IPS-18a (cell line): ENCODE results near the gene HTT.

ENCODE experiments used
- H3K27ac ChIP-seq: one replicate; pipeline ENCODE4 v1.5.1; 2013; ENCODE audit warnings: low read length
- H3K27me3 ChIP-seq: one replicate; pipeline ENCODE4 v1.6.1; 2013; ENCODE audit warnings: mild to moderate bottlenecking, low read length; ENCODE audit not compliant: control insufficient read depth, insufficient read depth
- H3K36me3 ChIP-seq: one replicate; pipeline ENCODE4 v1.6.1; 2013; ENCODE audit warnings: low read depth, low read length; ENCODE audit not compliant: control insufficient read depth
- H3K4me1 ChIP-seq: one replicate; pipeline ENCODE4 v1.6.1; 2013; ENCODE audit warnings: low read depth, low read length; ENCODE audit not compliant: control insufficient read depth
- H3K4me3 ChIP-seq: one replicate; pipeline ENCODE4 v1.5.1; 2013; ENCODE audit warnings: low read length
- H3K9ac ChIP-seq: one replicate; pipeline ENCODE4 v1.6.1; 2013; ENCODE audit warnings: mild to moderate bottlenecking, low read length, moderate library complexity
- H3K9me3 ChIP-seq: one replicate; pipeline ENCODE4 v1.6.1; 2013; ENCODE audit warnings: low read depth, low read length; ENCODE audit not compliant: control insufficient read depth

The HTT gene

DNA sequence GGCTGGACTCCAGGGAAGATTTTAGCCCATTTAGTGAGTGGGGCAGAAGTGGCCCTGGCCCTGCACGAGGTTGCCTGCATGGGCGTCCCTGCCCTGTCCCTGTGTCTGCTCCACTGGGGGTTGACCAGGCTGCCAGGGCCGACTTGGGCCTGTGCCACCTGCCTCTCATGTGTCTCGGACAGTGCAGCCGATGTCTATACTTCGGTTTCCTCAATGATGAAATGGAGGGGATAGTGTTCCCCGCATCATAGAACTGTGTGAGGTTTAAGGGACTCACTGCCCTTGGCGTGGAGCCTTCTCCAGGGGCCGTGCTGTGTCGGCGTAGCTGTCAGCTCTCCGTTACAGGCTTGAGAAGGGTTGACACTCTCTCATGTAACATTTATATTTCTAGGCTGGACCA, 147.5 kb downstream of the HTT start:
- H3K27ac ChIP-seq, result no peak overlapping the region
- H3K27me3 ChIP-seq, result no peaks in the 10 kb centered on the region
- H3K4me1 ChIP-seq, result no peaks in the 10 kb centered on the region
- no peak overlapping the region for H3K4me3 ChIP-seq
- H3K9me3 ChIP-seq, result no peaks in the 10 kb centered on the region
- H3K9ac ChIP-seq, result no peak overlapping the region
- peaks cover 75% of the 10 kb centered on the region for H3K36me3 ChIP-seq

DNA sequence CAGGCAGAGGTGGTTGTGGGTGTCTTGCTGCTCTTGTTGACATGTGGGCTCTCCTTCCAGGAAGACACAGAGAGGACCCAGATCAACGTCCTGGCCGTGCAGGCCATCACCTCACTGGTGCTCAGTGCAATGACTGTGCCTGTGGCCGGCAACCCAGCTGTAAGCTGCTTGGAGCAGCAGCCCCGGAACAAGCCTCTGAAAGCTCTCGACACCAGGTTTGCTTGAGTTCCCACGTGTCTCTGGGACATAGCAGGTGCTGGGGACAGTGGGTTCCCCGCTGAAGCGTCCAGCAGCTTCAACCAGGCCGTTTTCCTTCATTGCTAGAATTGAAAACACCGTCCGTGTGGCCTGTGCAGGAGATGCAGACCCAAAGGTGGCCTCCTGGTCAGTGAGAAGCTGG, 148.9 kb downstream of the HTT start:
- Histone ChIP-seq H3K9me3 (no peaks in the 10 kb centered on the region), H3K27ac (no peak overlapping the region), H3K27me3 (no peaks in the 10 kb centered on the region), H3K4me1 (no peaks in the 10 kb centered on the region), H3K36me3 (peaks cover 71% of the 10 kb centered on the region), H3K9ac (no peak overlapping the region), H3K4me3 (no peak overlapping the region)

DNA sequence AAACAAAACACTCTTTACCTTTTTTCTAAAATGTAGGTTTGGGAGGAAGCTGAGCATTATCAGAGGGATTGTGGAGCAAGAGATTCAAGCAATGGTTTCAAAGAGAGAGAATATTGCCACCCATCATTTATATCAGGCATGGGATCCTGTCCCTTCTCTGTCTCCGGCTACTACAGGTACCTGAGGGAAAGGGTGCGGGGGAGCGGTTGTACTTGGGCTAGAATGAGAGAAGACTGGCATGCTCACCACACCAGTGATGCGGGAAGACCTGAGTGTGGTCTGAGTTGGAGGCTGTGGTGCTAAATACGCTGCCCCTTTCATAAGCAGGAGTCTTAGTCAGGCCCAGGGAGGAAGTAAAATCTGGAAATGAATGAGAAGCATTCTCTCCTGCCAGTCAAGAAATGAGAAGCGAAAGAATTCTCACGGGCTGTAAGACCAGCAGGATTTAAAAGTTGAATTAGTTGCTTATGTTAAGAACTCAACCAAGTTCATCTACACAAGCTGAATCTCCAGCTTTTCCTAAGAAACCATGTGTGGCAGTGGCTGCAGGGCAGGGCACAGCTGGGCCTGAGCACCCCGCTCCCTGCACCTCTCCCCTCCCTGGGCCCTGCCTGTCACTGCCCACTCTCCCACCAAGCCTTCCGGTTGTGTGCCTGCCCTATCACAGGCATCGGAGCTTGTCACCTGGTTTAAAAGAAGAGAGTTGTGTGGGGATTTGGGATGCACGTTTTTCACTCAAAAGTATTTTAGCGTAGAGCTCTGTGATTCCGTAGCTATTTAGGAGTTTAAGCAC, 149.7 kb downstream of the HTT start:
- no peaks in the 10 kb centered on the region for H3K4me1 ChIP-seq
- H3K36me3 ChIP-seq, result peaks cover 72% of the 10 kb centered on the region
- no peaks in the 10 kb centered on the region for H3K9me3 ChIP-seq
- H3K9ac ChIP-seq, result no peak overlapping the region
- no peak overlapping the region for H3K27ac ChIP-seq
- no peak overlapping the region for H3K4me3 ChIP-seq
- no peaks in the 10 kb centered on the region for H3K27me3 ChIP-seq

DNA sequence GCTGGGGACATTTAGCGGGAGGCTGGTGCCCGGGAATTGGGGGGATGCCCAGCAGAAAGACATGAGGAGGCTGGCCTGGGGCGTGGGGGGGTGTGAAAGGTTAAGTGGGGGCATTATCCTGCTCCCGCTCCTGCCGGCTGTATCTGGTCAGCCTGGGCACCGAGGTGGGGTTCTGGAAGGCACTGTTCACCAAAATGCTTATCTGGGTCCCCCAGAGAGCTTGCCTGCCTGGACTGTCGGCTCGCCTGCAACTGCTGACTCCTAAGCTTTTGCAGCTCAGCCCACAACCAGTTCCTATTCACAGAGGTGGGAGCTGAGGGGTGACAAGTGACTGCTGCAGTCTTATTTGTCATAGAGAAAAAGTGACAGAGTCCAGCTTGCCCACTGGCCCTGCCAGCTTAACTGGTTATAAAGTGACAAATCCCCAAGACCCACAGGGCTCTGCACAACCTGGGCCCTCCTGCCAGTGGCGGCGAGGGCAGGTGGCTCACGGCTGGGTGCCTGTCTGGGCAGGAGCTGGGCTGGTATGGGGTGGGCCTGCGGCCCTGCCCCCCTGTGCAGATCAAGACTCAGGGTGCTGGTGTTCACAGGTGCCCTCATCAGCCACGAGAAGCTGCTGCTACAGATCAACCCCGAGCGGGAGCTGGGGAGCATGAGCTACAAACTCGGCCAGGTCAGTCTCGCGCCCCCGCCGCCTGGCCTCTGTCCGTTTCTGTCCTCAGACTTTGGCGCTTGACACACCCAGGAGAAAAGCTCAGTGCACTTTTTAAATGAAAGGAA, 150.8 kb downstream of the HTT start:
- Histone ChIP-seq H3K36me3 (peaks cover 73% of the 10 kb centered on the region), H3K9me3 (no peaks in the 10 kb centered on the region), H3K4me1 (no peaks in the 10 kb centered on the region), H3K9ac (no peak overlapping the region), H3K27me3 (no peaks in the 10 kb centered on the region), H3K4me3 (no peak overlapping the region), H3K27ac (no peak overlapping the region)

DNA sequence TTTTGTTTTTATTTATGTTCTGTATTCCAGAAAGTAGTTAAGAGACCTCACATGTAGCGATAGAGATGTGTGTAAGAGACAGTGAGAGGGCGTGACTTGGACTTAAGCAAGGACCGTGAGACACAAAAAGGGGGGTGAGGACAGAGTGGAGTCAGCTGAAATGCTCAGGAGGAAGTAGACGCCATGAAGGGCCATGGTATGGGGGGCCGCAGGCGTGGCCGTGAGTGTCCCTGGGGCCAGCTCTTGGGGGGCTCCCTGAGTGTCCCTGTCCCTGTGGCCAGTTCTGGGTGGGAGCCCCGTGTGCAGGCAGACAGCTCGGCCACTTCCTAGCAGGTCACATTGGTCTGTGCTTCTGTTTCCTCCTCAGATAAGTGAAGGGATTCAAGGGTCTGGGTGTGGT, 151.5 kb downstream of the HTT start:
- H3K4me1 ChIP-seq, result no peaks in the 10 kb centered on the region

DNA sequence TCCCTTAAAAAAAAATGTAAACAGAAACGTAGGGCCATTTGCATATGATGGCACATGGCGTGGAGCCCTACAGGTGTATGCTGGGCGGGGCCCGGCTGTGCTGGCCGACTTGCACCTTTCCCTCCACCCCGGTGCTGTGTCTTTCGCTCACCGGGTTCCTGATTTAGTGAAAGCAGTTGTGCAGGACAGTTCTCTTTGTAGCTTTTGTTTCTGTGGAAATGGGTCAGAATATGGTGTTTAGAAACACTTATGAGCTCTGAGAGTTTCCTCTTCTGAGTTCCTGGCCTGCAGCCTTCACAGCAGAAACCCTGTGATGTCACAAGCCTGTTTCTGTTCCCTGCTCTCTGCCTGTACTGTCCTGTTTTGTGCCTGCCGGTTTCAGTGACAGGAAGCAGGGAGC, 152.0 kb downstream of the HTT start:
- no peak overlapping the region for H3K27ac ChIP-seq

More for the DNA sequence above, 151.5 kb downstream of the HTT start:
- no peak overlapping the region for H3K9ac ChIP-seq
- no peaks in the 10 kb centered on the region for H3K27me3 ChIP-seq
- no peaks in the 10 kb centered on the region for H3K9me3 ChIP-seq
- H3K4me3 ChIP-seq, result no peak overlapping the region
- H3K36me3 ChIP-seq, result peaks cover 72% of the 10 kb centered on the region
- no peak overlapping the region for H3K27ac ChIP-seq

DNA sequence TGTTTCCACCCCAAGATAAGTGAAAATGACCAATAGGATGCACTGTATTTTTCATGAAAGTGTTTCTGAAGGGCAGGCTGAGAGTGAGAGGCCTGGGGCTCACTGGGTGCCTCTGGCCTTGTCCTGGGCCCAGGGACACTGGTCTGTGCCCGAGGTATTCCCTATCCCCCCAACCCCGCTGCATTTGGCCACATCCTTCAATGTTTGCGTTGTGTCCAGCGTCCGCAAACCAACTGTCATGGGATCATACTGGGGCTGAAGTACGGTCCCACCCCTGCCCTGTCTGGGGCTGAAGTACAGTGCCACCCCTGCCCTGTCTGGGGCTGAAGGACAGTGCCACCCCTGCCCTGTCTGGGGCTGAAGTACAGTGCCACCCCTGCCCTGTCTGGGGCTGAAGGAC, 152.5 kb downstream of the HTT start:
- Histone ChIP-seq H3K4me1 (no peaks in the 10 kb centered on the region), H3K27me3 (no peaks in the 10 kb centered on the region), H3K36me3 (peaks cover 65% of the 10 kb centered on the region), H3K9ac (no peak overlapping the region), H3K4me3 (no peak overlapping the region), H3K9me3 (no peaks in the 10 kb centered on the region), H3K27ac (no peak overlapping the region)

More for the DNA sequence above, 152.0 kb downstream of the HTT start:
- H3K36me3 ChIP-seq, result peaks cover 70% of the 10 kb centered on the region
- H3K4me1 ChIP-seq, result no peaks in the 10 kb centered on the region
- no peaks in the 10 kb centered on the region for H3K27me3 ChIP-seq
- no peaks in the 10 kb centered on the region for H3K9me3 ChIP-seq
- H3K4me3 ChIP-seq, result no peak overlapping the region
- H3K9ac ChIP-seq, result no peak overlapping the region

DNA sequence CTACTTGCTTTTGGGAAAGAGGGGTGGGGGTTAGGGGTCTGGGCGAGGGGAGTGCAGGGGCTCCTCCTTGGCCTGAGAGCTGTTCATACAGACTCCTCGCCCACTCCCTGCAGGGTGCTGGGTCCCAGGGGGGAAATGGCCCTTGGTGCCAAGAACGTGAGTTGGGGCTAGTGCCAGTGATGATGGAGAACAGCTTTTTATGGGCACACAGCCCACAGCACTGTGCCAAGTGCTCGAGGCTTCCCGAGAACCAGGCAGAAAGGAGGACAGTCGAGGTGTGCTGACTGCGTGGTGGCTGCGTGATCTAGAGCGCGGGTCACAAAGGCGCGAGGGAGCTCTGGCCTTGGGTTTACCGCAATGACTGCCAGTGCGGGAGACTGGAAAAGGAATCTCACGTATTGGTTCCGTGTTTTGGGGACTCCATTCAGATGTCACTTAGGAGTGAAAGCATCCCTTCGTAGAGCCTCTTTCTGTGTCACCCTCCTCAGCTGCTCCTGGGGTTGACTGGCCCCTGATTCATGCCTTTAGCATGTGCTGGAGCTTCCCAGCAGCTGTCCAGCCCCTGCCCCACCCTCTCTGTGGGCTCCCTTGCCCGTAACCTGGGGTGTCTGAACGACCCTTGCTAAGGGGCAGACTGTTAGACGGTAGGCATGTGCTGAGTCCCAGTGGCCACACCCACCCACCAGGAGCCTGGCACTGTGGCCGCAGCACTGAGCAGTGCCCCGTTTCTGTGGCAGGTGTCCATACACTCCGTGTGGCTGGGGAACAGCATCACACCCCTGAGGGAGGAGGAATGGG, 153.6 kb downstream of the HTT start:
- H3K36me3 ChIP-seq, result peaks cover 68% of the 10 kb centered on the region
- no peak overlapping the region for H3K27ac ChIP-seq
- no peaks in the 10 kb centered on the region for H3K27me3 ChIP-seq
- no peaks in the 10 kb centered on the region for H3K9me3 ChIP-seq
- H3K9ac ChIP-seq, result no peak overlapping the region
- H3K4me3 ChIP-seq, result no peak overlapping the region
- no peaks in the 10 kb centered on the region for H3K4me1 ChIP-seq

DNA sequence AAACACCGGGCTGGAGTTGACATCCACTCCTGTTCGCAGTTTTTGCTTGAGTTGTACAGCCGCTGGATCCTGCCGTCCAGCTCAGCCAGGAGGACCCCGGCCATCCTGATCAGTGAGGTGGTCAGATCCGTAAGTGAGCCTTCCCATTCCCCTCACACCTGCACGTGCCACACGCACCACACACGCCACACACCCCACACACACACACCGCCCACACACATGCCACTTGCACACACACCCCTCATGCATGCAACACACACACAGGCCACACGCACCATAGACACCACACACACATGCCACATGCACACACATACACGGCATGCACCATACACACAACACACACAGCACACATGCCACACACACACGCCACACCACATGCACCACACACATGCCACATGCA, 154.4 kb downstream of the HTT start:
- H3K4me1 ChIP-seq, result no peaks in the 10 kb centered on the region
- H3K4me3 ChIP-seq, result no peak overlapping the region
- H3K27me3 ChIP-seq, result no peaks in the 10 kb centered on the region
- no peak overlapping the region for H3K27ac ChIP-seq
- H3K36me3 ChIP-seq, result peaks cover 66% of the 10 kb centered on the region
- H3K9me3 ChIP-seq, result no peaks in the 10 kb centered on the region
- no peak overlapping the region for H3K9ac ChIP-seq

DNA sequence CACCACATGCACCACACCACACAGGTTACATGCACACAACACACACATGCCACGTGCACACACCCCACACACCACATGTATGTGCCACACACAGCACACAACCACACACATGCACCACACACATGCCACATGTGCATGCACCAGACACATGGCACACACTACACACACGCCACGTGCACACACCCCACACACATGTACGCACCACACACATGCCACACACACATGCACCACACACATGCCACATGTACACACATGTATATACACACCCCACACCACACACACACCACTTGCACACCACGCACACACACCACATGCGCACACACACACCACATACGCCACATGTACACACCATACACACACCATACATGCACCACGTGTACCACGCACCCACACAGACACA, 154.8 kb downstream of the HTT start:
- Histone ChIP-seq H3K4me1 (no peaks in the 10 kb centered on the region), H3K27me3 (no peaks in the 10 kb centered on the region), H3K36me3 (peaks cover 62% of the 10 kb centered on the region), H3K27ac (no peak overlapping the region), H3K4me3 (no peak overlapping the region), H3K9ac (no peak overlapping the region), H3K9me3 (no peaks in the 10 kb centered on the region)

DNA sequence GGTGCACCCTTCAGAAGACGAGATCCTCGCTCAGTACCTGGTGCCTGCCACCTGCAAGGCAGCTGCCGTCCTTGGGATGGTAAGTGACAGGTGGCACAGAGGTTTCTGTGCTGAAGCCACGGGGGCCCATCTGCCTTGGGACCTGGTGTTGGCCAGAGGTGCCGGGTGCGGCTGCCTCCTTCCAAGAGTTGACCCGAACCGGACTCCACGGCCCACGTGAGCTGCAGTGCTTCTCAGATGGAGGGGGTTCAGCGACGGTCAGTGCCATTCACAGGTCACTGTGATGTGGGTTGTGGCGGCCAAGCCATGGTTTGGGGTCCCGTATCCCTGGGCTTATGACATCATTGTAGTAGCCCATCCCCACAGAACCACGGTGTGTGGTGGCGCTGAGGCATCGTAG, 155.5 kb downstream of the HTT start:
- Histone ChIP-seq H3K27me3 (no peaks in the 10 kb centered on the region), H3K4me1 (no peaks in the 10 kb centered on the region), H3K9ac (no peak overlapping the region), H3K9me3 (no peaks in the 10 kb centered on the region), H3K27ac (no peak overlapping the region), H3K36me3 (peaks cover 57% of the 10 kb centered on the region), H3K4me3 (no peak overlapping the region)
